GM18502 (cell line): ENCODE data around the gene PYGM.

ENCODE experiments used
- ATAC-seq: cut with Tn5 transposase; IDR thresholded peaks from one replicate; pipeline ENCODE4 v1.9.1; 2021; ENCODE audit warnings: mild to moderate bottlenecking; ENCODE audit not compliant: unreplicated experiment, poor library complexity

Gene PYGM

GRCh38 chr11:64720640-64721358, 39.0 kb downstream of the PYGM start:
- ATAC-seq, result no peak

GRCh38 chr11:64720167-64720566, 39.6 kb downstream of the PYGM start:
- no peak for ATAC-seq

- no peak for ATAC-seq
Measured at GRCh38 chr11:64719406-64719805, 40.4 kb downstream of the PYGM start.

- ATAC-seq, result no peak
Measured at GRCh38 chr11:64718780-64719124, 41.0 kb downstream of the PYGM start.

GRCh38 chr11:64718084-64718779, 41.5 kb downstream of the PYGM start:
- ATAC-seq, result no peak

GRCh38 chr11:64717268-64717578, 42.6 kb downstream of the PYGM start:
- ATAC-seq, result no peak

GRCh38 chr11:64716473-64717267, 43.1 kb downstream of the PYGM start:
- ATAC-seq, result no peak

GRCh38 chr11:64715756-64716472, 43.9 kb downstream of the PYGM start:
- no peak for ATAC-seq

GRCh38 chr11:64715110-64715509, 44.7 kb downstream of the PYGM start:
- no peak for ATAC-seq

- no peak for ATAC-seq
Measured at GRCh38 chr11:64714666-64715065, 45.1 kb downstream of the PYGM start.

GRCh38 chr11:64713781-64714363, 45.9 kb downstream of the PYGM start:
- ATAC-seq, result no peak

GRCh38 chr11:64713016-64713707, 46.6 kb downstream of the PYGM start:
- ATAC-seq, result no peak

GRCh38 chr11:64712430-64713015, 47.3 kb downstream of the PYGM start:
- ATAC-seq, result no peak

GRCh38 chr11:64711956-64712362, 47.8 kb downstream of the PYGM start:
- no peak for ATAC-seq

- no peak for ATAC-seq
Measured at GRCh38 chr11:64711138-64711955, 48.4 kb downstream of the PYGM start.

- ATAC-seq, result no peak
Measured at GRCh38 chr11:64710418-64711137, 49.2 kb downstream of the PYGM start.

- no peak for ATAC-seq
Measured at GRCh38 chr11:64705501-64705900, 54.3 kb downstream of the PYGM start.

GRCh38 chr11:64703048-64703447, 56.7 kb downstream of the PYGM start:
- ATAC-seq, result no peak
